WI38 (cell line): ENCODE measurements around the gene PTPRG.

Experiments
- H3K4me3 ChIP-seq: 2 replicates; pipeline ENCODE4 v1.5.1; 2011; ENCODE audit warnings: low read depth, mild to moderate bottlenecking, control low read depth, low read length
- TF ChIP-seq, protein P1 (sequence below): IDR thresholded peaks from 2 replicates; pipeline ENCODE4 v1.5.1; 2012; ENCODE audit warnings: low read depth, mild to moderate bottlenecking, control low read depth, low read length

The PTPRG gene

DNA sequence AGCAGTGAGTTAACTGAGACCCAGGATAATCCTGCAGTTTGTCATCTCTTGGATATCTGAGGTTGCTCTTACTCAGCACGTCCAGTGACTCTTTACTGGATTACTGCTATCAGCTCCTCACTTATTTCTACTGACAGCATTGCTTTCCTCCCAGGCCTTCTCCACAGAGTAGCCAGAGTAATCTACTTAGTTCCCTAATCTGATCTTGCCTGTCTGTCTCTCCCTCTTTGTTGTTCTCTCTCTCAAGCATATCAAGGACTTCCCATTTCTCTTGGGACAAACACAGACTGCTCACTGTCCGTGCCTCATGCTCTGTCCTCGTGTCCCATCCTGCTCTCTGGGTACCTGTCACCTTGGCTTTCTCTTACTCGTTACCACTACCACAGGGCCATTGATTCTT lies 435.7 kb downstream of the PTPRG start:
- H3K4me3 ChIP-seq, result no peak overlapping the region
- TF ChIP-seq, protein P1, sequence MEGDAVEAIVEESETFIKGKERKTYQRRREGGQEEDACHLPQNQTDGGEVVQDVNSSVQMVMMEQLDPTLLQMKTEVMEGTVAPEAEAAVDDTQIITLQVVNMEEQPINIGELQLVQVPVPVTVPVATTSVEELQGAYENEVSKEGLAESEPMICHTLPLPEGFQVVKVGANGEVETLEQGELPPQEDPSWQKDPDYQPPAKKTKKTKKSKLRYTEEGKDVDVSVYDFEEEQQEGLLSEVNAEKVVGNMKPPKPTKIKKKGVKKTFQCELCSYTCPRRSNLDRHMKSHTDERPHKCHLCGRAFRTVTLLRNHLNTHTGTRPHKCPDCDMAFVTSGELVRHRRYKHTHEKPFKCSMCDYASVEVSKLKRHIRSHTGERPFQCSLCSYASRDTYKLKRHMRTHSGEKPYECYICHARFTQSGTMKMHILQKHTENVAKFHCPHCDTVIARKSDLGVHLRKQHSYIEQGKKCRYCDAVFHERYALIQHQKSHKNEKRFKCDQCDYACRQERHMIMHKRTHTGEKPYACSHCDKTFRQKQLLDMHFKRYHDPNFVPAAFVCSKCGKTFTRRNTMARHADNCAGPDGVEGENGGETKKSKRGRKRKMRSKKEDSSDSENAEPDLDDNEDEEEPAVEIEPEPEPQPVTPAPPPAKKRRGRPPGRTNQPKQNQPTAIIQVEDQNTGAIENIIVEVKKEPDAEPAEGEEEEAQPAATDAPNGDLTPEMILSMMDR, result no peak

DNA sequence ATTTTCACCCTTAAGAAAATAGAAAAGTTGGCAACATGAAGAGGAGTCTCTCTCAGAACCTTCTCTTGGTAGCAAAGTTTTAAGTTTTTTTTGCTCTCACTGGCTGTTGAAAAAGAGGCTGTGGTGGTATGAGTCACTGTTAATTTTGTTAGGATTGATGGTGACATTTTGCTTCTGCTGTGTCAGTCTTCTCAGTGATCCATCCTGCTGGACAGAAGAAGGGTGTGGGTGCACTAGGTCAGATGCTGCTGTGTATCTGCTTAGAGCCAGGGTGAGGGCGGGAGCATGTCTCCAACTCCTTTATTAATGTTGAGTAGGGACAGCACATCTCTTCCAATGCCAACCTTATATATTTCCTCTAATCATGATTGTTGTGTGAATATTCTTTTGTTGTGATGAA lies 442.5 kb downstream of the PTPRG start:
- no peak overlapping the region for H3K4me3 ChIP-seq
- TF ChIP-seq, protein P1, result no peak

DNA sequence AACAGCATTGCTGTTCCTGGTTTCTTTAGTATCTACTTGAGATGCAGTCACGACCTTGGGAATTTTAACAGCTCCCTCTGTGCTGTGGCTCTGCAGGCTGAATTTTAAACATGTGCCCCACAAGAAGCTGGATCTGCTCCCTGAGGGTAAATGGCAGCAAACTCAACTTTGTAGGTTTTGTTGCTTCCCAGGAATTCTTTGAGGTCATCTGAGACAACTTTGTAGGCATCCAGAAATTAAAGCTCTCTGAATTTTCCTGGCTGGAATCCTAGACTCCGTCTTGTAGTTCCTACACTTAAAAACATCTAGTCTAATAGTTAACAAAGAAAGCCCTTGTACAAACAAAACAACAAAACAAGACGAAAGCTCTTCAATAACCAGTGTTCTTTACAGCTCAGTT lies 445.7 kb downstream of the PTPRG start:
- TF ChIP-seq, protein P1, result no peak
- H3K4me3 ChIP-seq, result no peak overlapping the region

DNA sequence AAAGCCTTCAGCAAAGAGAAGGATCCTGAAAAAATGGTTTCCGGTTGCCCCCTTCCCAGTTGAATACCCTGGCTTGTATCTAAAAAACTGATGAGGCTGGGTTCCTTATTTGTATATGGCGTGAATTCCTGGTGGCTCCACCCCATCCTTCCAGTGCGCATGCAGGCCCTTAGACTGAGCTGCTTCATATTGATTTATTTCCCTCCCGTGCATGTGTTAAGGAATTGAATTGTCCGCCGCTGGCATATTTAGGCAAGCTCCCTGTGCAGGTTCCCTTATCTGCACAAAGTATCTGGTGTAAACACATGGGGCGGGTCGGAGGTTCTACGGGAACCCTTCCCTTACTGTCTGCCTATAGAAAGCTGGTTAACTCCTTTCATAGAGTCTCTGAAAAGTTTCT lies 449.6 kb downstream of the PTPRG start:
- no peak overlapping the region for H3K4me3 ChIP-seq
- TF ChIP-seq, protein P1, result no peak

DNA sequence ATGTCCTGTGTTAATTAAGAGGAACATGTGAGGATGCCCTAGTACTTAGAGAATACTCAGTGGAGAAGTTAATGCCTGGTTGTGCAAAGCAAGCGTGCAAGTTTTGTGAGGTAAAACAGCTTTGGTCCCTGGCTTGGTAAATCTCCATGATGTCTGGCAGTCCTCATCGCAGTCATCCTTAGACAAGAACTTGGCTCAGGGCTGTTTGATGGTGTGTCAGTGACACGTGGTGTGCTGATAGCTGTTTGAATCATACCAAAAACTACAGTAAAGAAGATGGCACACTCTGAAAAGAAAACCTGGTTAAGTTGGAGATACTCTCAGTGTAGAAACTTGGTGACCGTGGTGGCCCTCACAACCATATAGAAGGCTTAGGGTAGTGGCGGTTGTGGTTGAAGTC lies 450.3 kb downstream of the PTPRG start:
- no peak overlapping the region for H3K4me3 ChIP-seq

DNA sequence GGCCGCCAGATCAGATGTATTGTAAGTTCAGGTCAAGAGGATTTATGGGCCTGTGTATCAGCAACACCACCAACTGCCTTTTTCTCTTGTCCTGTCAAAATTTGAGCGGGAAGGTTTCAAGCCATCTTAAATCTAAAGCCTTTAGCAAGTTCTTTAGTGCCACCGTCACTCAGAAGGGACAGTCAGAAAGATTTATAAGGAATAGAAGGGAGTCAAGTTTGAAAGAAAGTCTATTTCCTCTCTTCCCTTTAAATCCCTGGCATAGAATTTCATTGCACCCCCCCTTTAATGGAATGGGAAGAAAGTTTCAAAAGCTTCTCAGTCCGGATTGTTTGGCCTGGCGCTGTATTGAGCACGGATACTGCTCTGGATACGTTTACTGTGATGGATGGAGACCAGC lies 452.6 kb downstream of the PTPRG start:
- H3K4me3 ChIP-seq, result no peak overlapping the region
- TF ChIP-seq, protein P1, result no peak

More for the DNA sequence above, 450.3 kb downstream of the PTPRG start:
- TF ChIP-seq, protein P1, result no peak

DNA sequence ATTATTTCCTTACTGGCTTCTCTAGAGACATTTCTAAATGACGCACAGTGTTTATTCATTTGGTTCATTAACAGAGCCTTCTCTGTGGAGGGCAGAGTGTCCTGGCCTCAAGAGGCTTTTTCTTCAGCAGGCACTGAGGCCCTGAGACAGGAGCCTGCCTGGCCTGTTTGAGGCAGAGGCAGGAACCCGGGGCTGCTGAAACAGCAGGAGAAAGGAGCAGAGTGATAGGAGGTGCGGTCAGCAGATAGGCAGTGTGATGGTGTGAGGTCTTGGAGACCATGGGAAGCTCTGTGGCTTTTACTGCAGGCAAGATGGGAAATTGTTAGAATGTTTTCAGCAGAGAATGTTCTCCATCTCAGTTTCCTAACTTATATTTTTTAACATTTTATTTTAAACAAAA lies 453.7 kb downstream of the PTPRG start:
- no peak overlapping the region for H3K4me3 ChIP-seq

More for the DNA sequence above, 453.7 kb downstream of the PTPRG start:
- TF ChIP-seq, protein P1, result no peak
